HG02973 (cell line): Measurements from ENCODE around the gene NR6A1.
"Not testable (repeated sequence)": the region's sequence is repeated elsewhere in the genome, so short reads cannot be mapped to it uniquely, and the experiment has no call there.

Experiments used
- ATAC-seq: cut with Tn5 transposase; IDR thresholded peaks from one replicate; pipeline ENCODE4 v1.9.1; 2021; ENCODE audit warnings: moderate library complexity; ENCODE audit not compliant: unreplicated experiment

Gene NR6A1

DNA sequence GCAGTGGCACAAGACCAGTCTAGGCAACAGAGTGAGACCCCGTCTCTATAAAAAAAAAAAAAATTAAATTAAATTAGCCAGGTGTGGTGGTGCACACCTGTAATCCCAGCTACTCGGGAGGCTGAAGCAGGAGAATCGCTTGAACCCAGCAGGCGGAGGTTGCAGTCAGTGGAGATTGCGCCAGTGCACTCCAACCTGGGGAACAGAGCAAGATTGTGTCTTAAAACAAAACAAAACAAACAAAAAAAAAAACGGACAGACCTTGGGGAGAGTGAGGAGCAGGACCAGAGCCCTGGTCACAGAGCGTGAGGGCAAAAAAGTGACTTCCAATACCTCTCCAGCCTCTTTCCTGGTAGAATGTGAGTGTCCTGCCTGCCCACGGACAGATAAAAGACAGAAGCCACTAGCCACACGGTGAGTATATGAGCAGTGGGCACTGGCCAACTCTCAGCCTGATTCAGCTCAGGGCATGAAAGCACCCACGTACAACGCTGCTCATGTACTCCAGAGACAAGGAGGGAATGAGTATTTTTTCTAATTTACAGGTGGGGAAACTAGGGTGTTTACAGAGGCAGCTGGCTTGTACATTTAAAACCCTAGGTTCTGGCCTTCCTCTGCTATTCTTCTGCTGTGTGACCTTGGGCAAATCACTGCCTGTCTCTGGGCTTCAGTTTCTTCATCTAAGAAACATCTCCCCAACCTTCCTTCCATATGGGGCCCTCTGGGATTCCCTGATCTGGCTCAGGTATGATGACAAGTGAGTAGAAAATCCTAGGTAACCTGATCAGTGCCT lies 7.7 kb upstream of the NR6A1 start:
- no peak for ATAC-seq

DNA sequence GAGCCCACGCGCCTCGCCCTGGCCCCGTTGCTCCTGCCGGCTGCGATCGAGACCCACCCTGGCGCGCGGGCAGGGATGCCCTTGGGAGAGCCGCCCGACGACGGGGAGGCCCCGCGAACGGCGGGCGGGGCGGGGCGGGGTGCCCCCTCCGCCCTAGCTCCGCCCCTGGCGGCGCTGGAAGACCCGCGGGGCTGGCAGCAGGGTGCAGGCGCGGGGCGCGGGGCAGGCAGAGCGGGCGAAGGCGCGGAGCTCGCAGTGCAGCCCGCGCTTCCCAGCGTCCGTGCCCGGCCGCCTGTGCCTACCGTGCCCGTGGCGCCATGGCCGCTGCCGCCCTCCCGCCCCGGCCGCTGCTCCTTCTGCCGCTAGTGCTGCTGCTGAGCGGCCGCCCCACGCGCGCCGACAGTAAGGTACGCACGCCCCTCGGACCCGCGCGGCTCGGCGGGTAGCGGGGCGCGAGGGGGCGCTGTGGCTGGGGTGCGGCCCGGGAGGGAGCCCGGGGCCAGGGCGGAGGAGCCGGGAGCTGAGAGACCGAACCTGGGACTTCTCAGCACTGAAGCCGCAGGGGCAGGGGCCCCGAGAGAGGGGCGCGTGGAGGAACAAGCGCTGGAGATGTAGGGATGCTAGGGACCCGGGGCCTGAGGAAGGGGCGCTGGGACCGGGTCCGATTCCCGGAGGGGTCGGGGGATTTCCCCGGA lies 6.0 kb upstream of the NR6A1 start, which contains the start of gene OLFML2A:
Gene OLFML2A (plus strand): TSS at position 180 of the 695 bp plus-strand sequence. CDS start 138 bp downstream, at position 318.
- ATAC-seq: no peak

DNA sequence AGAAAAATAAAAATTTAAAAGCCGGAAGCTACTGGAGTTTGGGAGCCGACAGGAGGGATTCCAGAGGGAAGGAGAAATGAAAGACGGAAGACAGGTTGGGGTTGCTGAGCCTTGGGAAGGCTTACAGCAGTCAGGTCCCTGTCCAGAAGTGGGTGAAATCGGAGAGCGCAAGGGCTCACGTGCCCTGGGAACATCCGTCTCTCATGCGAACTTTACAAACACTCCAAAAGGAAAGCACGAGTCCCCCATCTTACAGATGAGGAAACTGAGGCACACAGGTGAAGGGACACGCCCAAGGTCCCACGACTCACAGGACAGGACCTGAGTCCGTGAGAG lies 5.5 kb upstream of the NR6A1 start:
- ATAC-seq: no peak

- ATAC-seq: peak; percentile 27
These were observed 3.2 kb upstream of the NR6A1 start for GRCh38 chr9:124774129-124774978.

GRCh38 chr9:124773473-124774128 lies 2.5 kb upstream of the NR6A1 start:
- ATAC-seq: no peak

- not testable (repeated sequence) for ATAC-seq
These were observed 1.8 kb upstream of the NR6A1 start for GRCh38 chr9:124772877-124773276.

DNA sequence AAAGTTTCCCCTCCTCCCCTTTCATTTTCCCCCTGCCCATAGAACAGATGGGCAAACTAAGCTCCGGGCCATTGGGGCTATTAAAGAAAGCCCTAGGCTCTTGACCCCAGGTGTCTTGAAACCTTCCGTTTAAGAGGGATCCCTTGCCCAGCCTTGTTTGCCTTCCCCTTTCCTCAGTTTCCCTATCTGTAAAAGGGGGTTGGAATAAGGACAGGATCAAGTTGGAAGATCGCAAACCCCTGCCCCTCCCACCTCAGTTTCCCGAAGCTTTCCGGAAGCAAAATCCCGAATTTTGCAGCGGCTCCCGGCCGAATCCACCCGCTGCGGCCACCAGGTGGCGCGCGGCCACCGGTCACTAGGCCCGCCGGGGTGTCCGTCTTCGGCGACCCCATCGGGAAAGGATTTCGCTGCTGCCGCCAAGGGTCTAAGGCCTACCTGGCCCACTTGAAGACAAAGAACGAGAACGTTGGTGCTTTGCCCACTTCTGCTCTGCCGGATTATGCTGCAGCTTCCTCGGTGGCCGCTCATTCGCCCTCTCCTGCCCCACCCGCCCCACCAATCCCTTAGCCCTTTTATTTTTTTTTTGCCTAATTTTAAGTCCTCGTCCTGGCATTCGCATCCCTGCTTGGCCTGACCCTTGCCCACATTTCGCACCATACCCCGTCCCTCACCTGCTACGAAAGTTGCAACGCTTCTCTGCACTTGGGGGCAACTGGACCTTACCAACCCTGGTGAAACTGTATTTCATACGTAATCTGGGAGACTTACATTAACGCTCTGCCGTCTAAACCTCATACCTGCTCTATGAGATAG lies 962 bp upstream of the NR6A1 start:
- no peak for ATAC-seq

DNA sequence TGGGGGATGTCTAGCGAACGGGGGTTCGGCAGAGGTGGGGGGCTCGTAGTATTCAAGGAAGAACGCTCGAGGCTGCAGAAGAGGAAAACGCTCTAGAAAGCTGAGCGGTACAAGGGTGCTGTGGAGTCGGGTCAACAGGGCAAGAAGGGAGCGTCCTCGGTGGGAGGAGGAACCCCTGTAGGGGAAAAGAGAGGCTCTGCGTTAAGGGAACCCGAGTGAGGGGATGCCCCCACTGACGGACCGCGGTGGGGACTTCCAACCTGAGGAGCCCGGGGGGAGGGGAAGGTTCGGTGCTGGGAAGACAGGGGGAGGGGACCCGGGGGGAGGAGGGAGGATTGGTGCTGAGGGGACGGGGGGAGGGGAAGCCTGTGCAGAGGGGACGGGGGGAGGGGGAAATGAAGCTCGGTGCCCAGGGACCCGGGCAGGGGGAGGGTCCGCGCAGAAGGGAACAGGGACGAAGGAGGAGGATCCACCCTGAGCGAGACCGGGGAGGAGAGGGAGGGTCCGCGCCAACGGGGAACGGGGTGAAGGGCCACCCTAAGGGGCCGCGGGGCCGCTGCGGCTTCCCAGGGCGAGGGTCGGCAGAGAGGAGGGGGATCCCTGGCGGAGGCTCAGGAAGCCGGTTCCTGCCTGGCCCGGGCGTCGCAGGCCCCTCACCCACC lies 621 bp downstream of the NR6A1 start:
- ATAC-seq: no peak

GRCh38 chr9:124769549-124770358 lies 1.4 kb downstream of the NR6A1 start:
- no peak for ATAC-seq

DNA sequence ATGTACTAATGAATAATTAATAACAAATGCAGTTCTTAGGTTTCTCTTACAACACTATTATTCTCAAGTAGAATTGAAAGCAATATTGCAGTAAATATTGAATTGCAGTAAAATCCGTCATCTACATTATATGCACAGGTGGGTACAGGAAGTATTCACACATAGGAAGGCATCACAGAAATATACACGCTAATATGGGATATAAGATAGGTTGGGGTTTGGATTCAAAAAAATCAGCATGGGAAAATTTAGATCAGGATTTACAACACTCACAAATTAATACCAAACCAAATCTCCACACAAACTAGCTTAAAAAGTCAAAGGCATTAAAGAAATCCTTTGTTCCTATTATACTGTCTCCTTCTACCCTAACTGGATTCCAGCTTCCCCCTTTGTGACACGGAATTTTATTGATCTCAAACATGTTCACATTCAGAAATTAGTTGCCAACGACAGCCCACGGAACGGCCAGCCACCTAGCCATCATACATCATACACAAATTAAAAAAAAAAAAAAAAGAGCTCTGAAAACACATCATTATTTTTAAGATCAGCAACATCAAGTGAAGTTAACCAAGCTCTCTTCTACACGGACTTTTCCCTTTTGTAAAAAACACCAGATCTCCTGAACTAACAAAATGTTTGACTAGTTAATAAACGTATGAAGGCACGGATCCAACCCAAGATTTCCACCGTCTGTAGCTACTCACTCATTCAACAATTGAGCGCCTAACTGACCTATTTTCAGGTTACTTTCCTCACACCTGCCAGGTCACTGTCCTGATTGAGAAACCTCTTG lies 2.2 kb downstream of the NR6A1 start:
- ATAC-seq: no peak

- ATAC-seq: no peak
These were observed 2.8 kb downstream of the NR6A1 start for GRCh38 chr9:124768334-124768733.

GRCh38 chr9:124767821-124768220 lies 3.3 kb downstream of the NR6A1 start:
- no peak for ATAC-seq

GRCh38 chr9:124766815-124767554 lies 4.1 kb downstream of the NR6A1 start:
- ATAC-seq: no peak

GRCh38 chr9:124766326-124766725 lies 4.8 kb downstream of the NR6A1 start:
- ATAC-seq: no peak

DNA sequence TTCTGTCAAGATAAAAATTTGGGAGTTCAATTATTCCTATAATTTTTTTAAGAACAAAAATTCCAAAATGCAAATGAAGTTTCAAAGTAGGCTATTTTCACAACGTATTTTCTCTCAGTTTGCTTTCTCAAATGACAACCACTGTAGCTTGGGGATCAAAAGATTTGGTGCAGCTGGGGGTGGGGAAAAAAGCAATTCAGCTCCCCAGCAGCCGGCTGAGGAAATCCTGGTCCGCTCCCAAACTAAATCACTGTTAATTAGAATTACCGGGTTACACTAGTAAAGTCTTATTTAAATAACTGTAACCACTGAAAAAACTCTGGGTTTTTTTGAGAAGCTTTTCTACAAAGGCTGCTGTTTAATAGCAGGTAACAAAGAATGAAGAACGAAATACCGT lies 5.7 kb downstream of the NR6A1 start:
- no peak for ATAC-seq

DNA sequence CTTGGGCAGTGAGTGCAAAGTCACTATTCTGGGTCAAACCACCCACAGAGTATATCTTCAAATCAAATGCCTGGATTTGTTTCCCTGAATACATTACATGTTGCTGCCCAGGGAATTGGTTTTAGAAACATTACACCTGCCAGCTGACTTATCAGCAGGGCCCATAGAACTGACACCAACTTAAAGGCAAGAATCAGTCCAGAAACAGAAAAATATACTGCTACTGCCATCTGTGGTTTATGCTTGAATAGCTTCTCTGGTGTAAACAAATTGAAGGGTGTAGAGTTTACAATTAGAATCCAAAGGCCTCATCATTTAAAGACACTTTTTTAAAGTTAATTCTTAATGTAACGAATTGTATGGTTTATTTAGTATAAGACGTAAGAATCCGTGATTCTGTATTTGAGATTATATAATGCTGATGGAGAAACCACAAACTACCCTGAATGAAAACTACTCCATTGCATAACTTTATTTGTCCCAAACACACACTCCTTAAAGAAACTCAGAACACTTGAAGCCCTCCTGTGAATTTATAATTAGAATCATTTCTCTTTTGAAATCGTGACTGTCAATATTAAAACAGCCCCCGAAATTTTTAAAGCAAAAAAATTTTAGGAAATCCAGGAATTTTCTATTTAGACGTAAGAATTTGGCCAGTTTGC lies 6.2 kb downstream of the NR6A1 start:
- no peak for ATAC-seq

- ATAC-seq: no peak
These were observed 8.5 kb downstream of the NR6A1 start for GRCh38 chr9:124762633-124763032.
